PC-9 (cell line): ENCODE data around the gene YPEL3. TPM values are rescaled to one million over a fixed set of nuclear protein-coding genes. Genes with fewer than 3 reads are reported as not detected.

Experiments
- BruUV-seq: library from RNA; stranded (reverse); fragments of 400-500 nt; replicated peaks from 2 replicates; lab custom pipeline; 2021; lab: Mats Ljungman, UMichigan
- CTCF ChIA-PET: fragments of 300-600 bp; sonication (Branson Sonifier 250); formaldehyde crosslinking; loops from one replicate; lab custom pipeline; 2022; ENCODE audit warnings: antibody characterized with exemption; lab: Charles Lee
- POLR2A ChIA-PET: fragments of 300-600 bp; sonication (Branson Sonifier 250); formaldehyde crosslinking; loops from one replicate; lab custom pipeline; 2022; ENCODE audit warnings: antibody characterized with exemption; ENCODE audit not compliant: unreplicated experiment; lab: Charles Lee
- DNase-seq, 2 experiments: peaks; one replicate each; pipeline versions ENCODE4 v3.0.0 to v3.0.0-alpha.2; 2015 to 2022; ENCODE audit warnings: mixed read lengths in 1 of 2
- H2AFZ ChIP-seq: fragments of 200-600 bp; sonication (generic); 2 replicates; pipeline ENCODE4 v1.8.1; 2017; ENCODE audit warnings: antibody characterized with exemption
- H3F3A ChIP-seq: fragments of 200-600 bp; sonication (generic); 2 replicates; pipeline ENCODE4 v1.8.1; 2017; ENCODE audit warnings: antibody characterized with exemption, mild to moderate bottlenecking, low read depth; ENCODE audit not compliant: insufficient read depth
- H3K27ac ChIP-seq: fragments of 200-600 bp; sonication (generic); 2 replicates; pipeline ENCODE4 v1.6.1; 2016; ENCODE audit warnings: mixed run types
- H3K27me3 ChIP-seq: fragments of 200-600 bp; sonication (generic); 2 replicates; pipeline ENCODE4 v1.6.1; 2016; ENCODE audit warnings: low read depth, mixed run types; ENCODE audit not compliant: insufficient read depth
- H3K36me3 ChIP-seq: fragments of 200-600 bp; sonication (generic); 2 replicates; pipeline ENCODE4 v1.6.1; 2016; ENCODE audit warnings: low read depth, mixed run types
- H3K4me1 ChIP-seq: fragments of 200-600 bp; sonication (generic); replicated peaks from 2 replicates; pipeline ENCODE4 v1.6.1; 2016; ENCODE audit warnings: mixed run types; ENCODE audit not compliant: insufficient read depth
- H3K4me2 ChIP-seq: fragments of 200-600 bp; sonication (generic); 2 replicates; pipeline ENCODE4 v1.6.1; 2017; ENCODE audit warnings: mixed run types
- H3K4me3 ChIP-seq: fragments of 200-600 bp; sonication (generic); 2 replicates; pipeline ENCODE4 v1.6.1; 2016; ENCODE audit warnings: mixed run types
- H3K79me2 ChIP-seq: fragments of 200-600 bp; sonication (generic); 2 replicates; pipeline ENCODE4 v1.6.1; 2017; ENCODE audit warnings: low read depth, mixed run types
- H3K9me2 ChIP-seq: fragments of 200-600 bp; sonication (generic); 2 replicates; pipeline ENCODE4 v1.8.1; 2017; ENCODE audit warnings: mild to moderate bottlenecking; ENCODE audit not compliant: insufficient read depth
- H3K9me3 ChIP-seq: fragments of 200-600 bp; sonication (generic); 2 replicates; pipeline ENCODE4 v1.8.1; 2016; ENCODE audit warnings: low read depth; ENCODE audit not compliant: insufficient read depth
- H4K20me1 ChIP-seq: fragments of 200-600 bp; sonication (generic); 2 replicates; pipeline ENCODE4 v1.8.1; 2017; ENCODE audit not compliant: insufficient read depth
- EZH2 ChIP-seq: fragments of 200-600 bp; sonication (generic); IDR thresholded peaks from 2 replicates; pipeline ENCODE4 v1.8.0; 2017; ENCODE audit warnings: antibody characterized with exemption, low read depth
- intact Hi-C: fragments of 100-400 bp; cut with micrococcal nuclease; formaldehyde crosslinking; loops from one replicate; pipeline ENCODE4 v1.10.0; 2022; ENCODE audit not compliant: unreplicated experiment
- total RNA-seq: library from RNA; stranded (reverse); gene quantifications from 2 replicates; pipeline ENCODE4 v1.2.3, GENCODE V29; 2021
- TF ChIP-seq, protein P1 (sequence below): fragments of 200-600 bp; sonication (generic); conservative IDR thresholded peaks from 2 replicates; pipeline ENCODE4 v1.6.1; 2017; ENCODE audit warnings: mixed run types, antibody characterized with exemption, mild to moderate bottlenecking, moderate library complexity

The YPEL3 gene
- total RNA-seq, 1 experiment from 2014 or later = 129 TPM

- Histone ChIP-seq H3K9me3 (no peaks in the 10 kb centered on the region), H3K4me2 (no peak overlapping the region), H3K79me2 (no peaks in the 10 kb centered on the region), H3K36me3 (peaks cover 8% of the 10 kb centered on the region; the same call in 1 of the 2 replicates), H2AFZ (no peak overlapping the region), H3K27ac (no peak overlapping the region), H3K4me3 (no peak overlapping the region), H3F3A (peaks cover 65% of the 10 kb centered on the region), H3K4me1 (peaks cover 35% of the 10 kb centered on the region), H3K27me3 (no peaks in the 10 kb centered on the region), H4K20me1 (no peaks in the 10 kb centered on the region), H3K9me2 (no peaks in the 10 kb centered on the region)
- POLR2A ChIA-PET = interaction anchor here (0.6 kb wide), 2 partner anchors 24 to 46 kb away, joined by 5 to 6 read pairs; no protein-coding TSS in a partner anchor
- TSS peak; percentile 3 for BruUV-seq
- CTCF ChIA-PET = interaction anchor here (0.6 kb wide), 1 partner anchor 164 kb away, joined by 4 read pairs; no protein-coding TSS in a partner anchor
- TF ChIP-seq, protein P1, sequence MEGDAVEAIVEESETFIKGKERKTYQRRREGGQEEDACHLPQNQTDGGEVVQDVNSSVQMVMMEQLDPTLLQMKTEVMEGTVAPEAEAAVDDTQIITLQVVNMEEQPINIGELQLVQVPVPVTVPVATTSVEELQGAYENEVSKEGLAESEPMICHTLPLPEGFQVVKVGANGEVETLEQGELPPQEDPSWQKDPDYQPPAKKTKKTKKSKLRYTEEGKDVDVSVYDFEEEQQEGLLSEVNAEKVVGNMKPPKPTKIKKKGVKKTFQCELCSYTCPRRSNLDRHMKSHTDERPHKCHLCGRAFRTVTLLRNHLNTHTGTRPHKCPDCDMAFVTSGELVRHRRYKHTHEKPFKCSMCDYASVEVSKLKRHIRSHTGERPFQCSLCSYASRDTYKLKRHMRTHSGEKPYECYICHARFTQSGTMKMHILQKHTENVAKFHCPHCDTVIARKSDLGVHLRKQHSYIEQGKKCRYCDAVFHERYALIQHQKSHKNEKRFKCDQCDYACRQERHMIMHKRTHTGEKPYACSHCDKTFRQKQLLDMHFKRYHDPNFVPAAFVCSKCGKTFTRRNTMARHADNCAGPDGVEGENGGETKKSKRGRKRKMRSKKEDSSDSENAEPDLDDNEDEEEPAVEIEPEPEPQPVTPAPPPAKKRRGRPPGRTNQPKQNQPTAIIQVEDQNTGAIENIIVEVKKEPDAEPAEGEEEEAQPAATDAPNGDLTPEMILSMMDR = no peak
- TF ChIP-seq EZH2 = no peak
- intact Hi-C loops = no loop called here
- no peak for DNase-seq
These were observed 8.7 kb downstream of the YPEL3 start for GRCh38 chr16:30087181-30087898.

- Histone ChIP-seq H3K27ac (no peak overlapping the region), H4K20me1 (no peaks in the 10 kb centered on the region), H3K9me3 (no peaks in the 10 kb centered on the region), H3K36me3 (peaks cover 11% of the 10 kb centered on the region; the same call in 1 of the 2 replicates), H3K4me3 (no peak overlapping the region), H3K27me3 (no peaks in the 10 kb centered on the region), H3K9me2 (no peaks in the 10 kb centered on the region), H3K4me2 (no peak overlapping the region), H3F3A (peaks cover 65% of the 10 kb centered on the region), H3K79me2 (peaks cover under 1% of the 10 kb centered on the region; the same call in 1 of the 2 replicates), H3K4me1 (peaks cover 31% of the 10 kb centered on the region), H2AFZ (no peak overlapping the region)
- TF ChIP-seq EZH2 = no peak
- TF ChIP-seq, protein P1 = no peak
- ChIA-PET POLR2A (interaction anchor here (0.6 kb wide), 2 partner anchors 23 to 45 kb away, joined by 5 to 6 read pairs; no protein-coding TSS in a partner anchor), CTCF (interaction anchor here (0.6 kb wide), 1 partner anchor 164 kb away, joined by 4 read pairs; no protein-coding TSS in a partner anchor)
- DNase-seq = no peak
- no TSS peak for BruUV-seq
- intact Hi-C loops = no loop called here
These were observed 9.5 kb downstream of the YPEL3 start for GRCh38 chr16:30086291-30087140.

DNA sequence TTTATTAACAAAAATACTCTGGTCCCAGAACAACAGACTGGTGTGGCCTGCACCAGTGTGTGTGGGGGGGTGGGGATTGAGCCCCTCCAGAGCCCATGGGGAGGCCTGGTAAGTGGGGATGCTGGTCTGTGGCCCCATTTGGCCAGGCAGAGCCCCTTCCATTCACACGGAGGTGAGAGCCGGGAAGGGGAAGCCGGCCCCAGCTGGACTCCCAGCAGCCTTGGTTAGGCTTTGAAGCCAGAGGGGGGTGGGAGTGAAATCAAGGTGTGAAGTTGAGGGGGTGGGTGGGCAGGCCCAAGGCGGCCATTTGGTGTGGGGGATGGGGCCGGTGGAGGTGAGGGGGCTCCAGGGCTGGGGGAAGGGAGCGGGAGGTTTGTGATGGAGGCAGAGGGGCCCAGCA lies 10.2 kb downstream of the YPEL3 start:
- no peak overlapping the region for H3K4me3 ChIP-seq
- POLR2A ChIA-PET = no interaction called here
- no peaks in the 10 kb centered on the region for H3K9me2 ChIP-seq
- TF ChIP-seq, protein P1 = no peak
- TF ChIP-seq EZH2 = no peak
- DNase-seq = no peak
- peaks cover 16% of the 10 kb centered on the region; the same call in 1 of the 2 replicates for H3K36me3 ChIP-seq
- H3K4me1 ChIP-seq = peaks cover 24% of the 10 kb centered on the region
- H3K27ac ChIP-seq = no peak overlapping the region
- H3F3A ChIP-seq = peaks cover 60% of the 10 kb centered on the region
- H4K20me1 ChIP-seq = peaks cover under 1% of the 10 kb centered on the region
- CTCF ChIA-PET = no interaction called here
- no peak overlapping the region for H3K4me2 ChIP-seq
- H3K9me3 ChIP-seq = no peaks in the 10 kb centered on the region
- peaks cover 7% of the 10 kb centered on the region; the same call in 1 of the 2 replicates for H3K79me2 ChIP-seq
- no TSS peak for BruUV-seq
- H3K27me3 ChIP-seq = no peaks in the 10 kb centered on the region
- H2AFZ ChIP-seq = no peak overlapping the region
- intact Hi-C loops = no loop called here
